Transverse colon (tissue), 4 donors: ENCODE data around the gene SRSF9. TPM values are rescaled to one million over a fixed set of nuclear protein-coding genes. Genes with fewer than 3 reads are reported as not detected.

Experiments used
- DNase-seq: peaks from one replicate; pipeline ENCODE4 v3.0.0-alpha.2; 2019
- H3K27ac ChIP-seq, 4 donors: fragments of 200-600 bp; sonication (generic); 2 replicates each; pipeline ENCODE4 v1.5.1; 2016 to 2018; ENCODE audit warnings: inconsistent platforms in 4 of 4
- H3K27me3 ChIP-seq: fragments of 200-600 bp; sonication (generic); 2 replicates; pipeline ENCODE4 v1.5.1; 2017; ENCODE audit warnings: inconsistent platforms
- H3K36me3 ChIP-seq, 4 donors: fragments of 200-600 bp; sonication (generic); 2 replicates each; pipeline ENCODE4 v1.5.1; 2017 to 2019; ENCODE audit warnings: inconsistent platforms in 4 of 4
- H3K4me1 ChIP-seq, 4 donors: fragments of 200-600 bp; sonication (generic); 2 replicates each; pipeline ENCODE4 v1.5.1; 2017 to 2020; ENCODE audit warnings: inconsistent platforms in 4 of 4
- H3K4me3 ChIP-seq, 4 donors: fragments of 200-600 bp; sonication (generic); 1 replicate in 1 of 4; 2 replicates in 3 of 4; pipeline versions ENCODE4 v1.5.1 to v1.6.1; 2017 to 2019; ENCODE audit warnings: inconsistent platforms in 4 of 4
- H3K9me3 ChIP-seq, 2 donors: fragments of 200-600 bp; sonication (generic); 2 replicates each; pipeline ENCODE4 v1.5.1; 2017 to 2019; ENCODE audit warnings: inconsistent platforms in 2 of 2
- CTCF ChIP-seq, 5 experiments: fragments of 200-600 bp in 3 of 5; fragments of 450-650 bp in 2 of 5; sonication (generic) in 3 of 5; IDR thresholded peaks; 1 replicate in 2 of 5; 2 replicates in 3 of 5; pipeline ENCODE4 v1.5.1; 2016 to 2017; ENCODE audit warnings: antibody characterized with exemption in 5 of 5, inconsistent platforms in 3 of 5, mild to moderate bottlenecking in 2 of 5, moderate library complexity in 1 of 5
- EP300 ChIP-seq: sonication (generic); formaldehyde crosslinking; IDR thresholded peaks from one replicate; pipeline ENCODE4 v1.6.1; 2017; ENCODE audit warnings: antibody characterized with exemption, low read depth
- POLR2A ChIP-seq: fragments of 450-650 bp; IDR thresholded peaks from one replicate; pipeline ENCODE4 v1.6.1; 2016; ENCODE audit warnings: antibody characterized with exemption, mild to moderate bottlenecking, moderate library complexity
- POLR2AphosphoS5 ChIP-seq, 3 donors: sonication (generic); formaldehyde crosslinking; IDR thresholded peaks; one replicate each; pipeline ENCODE4 v1.6.1; 2016; ENCODE audit warnings: antibody characterized with exemption in 3 of 3
- WGBS, 2 donors: methylation state at CpG; one replicate each; pipeline ENCODE4 v1.1.5; 2018; ENCODE audit warnings: low coverage in 1 of 2; 5-methylcytosine and 5-hydroxymethylcytosine counted together
- in situ Hi-C, 4 donors: fragments of 200-750 bp; cut with MboI; loops; one replicate each; pipeline versions ENCODE4 v1.15.0 to v1.15.1; 2017; ENCODE audit warnings: low sequenced_read_pairs in 3 of 4, low pct_ligation_motif_present in 1 of 4, low pct_unique_long_range_greater_than_20kb in 1 of 4
- intact Hi-C: fragments of 100-400 bp; cut with DNase I; formaldehyde crosslinking; loops from one replicate; pipeline ENCODE4 v1.15.1; 2023; ENCODE audit warnings: low total_unique reads
- total RNA-seq, 4 donors: library from RNA; depleted of rRNA; stranded (reverse); fragments of >200 nt; gene quantifications; one replicate each; pipeline ENCODE4 v1.1.0, GENCODE V29; 2016

SRSF9 gene
- total RNA-seq, 4 donors from 2014 or later, result 33.7 to 93.8 (median 64.5) TPM

GRCh38 chr12:120462099-120462640 is 7.4 kb downstream of the SRSF9 start:
- intact Hi-C loops, result no loop called here
- TF ChIP-seq POLR2A, result no peak
- TF ChIP-seq EP300, result no peak
- TF ChIP-seq CTCF (IDR thresholded peaks at IDR 0.05), result no peak
- no peak for TF ChIP-seq POLR2AphosphoS5 (IDR thresholded peaks at IDR 0.05)
- Histone ChIP-seq H3K36me3 (peaks cover 0 to 71% (median 33%) of the 10 kb centered on the region in 4 donors), H3K4me3 (no peak overlapping the region), H3K27me3 (no peaks in the 10 kb centered on the region), H3K27ac (no peak overlapping the region), H3K9me3 (no peaks in the 10 kb centered on the region), H3K4me1 (peaks cover 0 to 13% (median 3%) of the 10 kb centered on the region in 4 donors)
- DNase-seq, result no peak
- in situ Hi-C loops, result no loop called here
- WGBS, 2 donors, result 79% methylated on average over 2 to 3 of the region's 3 CpGs

- Histone ChIP-seq H3K27me3 (no peaks in the 10 kb centered on the region), H3K27ac (no peak overlapping the region), H3K4me3 (no peak overlapping the region), H3K9me3 (no peaks in the 10 kb centered on the region), H3K36me3 (peaks cover 0 to 65% (median 33%) of the 10 kb centered on the region in 4 donors), H3K4me1 (no peaks in the 10 kb centered on the region)
- no peak for DNase-seq
- in situ Hi-C loops (no loop called here), intact Hi-C loops (no loop called here)
- TF ChIP-seq POLR2AphosphoS5 (IDR thresholded peaks at IDR 0.05), result no peak
- no peak for TF ChIP-seq CTCF (IDR thresholded peaks at IDR 0.05)
- TF ChIP-seq EP300, result no peak
- no peak for TF ChIP-seq POLR2A
- WGBS, 2 donors, result 95 to 100% methylated on average over 2 to 3 of the region's 3 CpGs
Measured at GRCh38 chr12:120460157-120460556, 9.4 kb downstream of the SRSF9 start.

GRCh38 chr12:120457133-120457532 is 12.4 kb downstream of the SRSF9 start:
- WGBS, 2 donors, result 65 to 81% methylated on average over 2 to 6 of the region's 6 CpGs
- Histone ChIP-seq H3K36me3 (peaks cover 0 to 35% (median 17%) of the 10 kb centered on the region in 4 donors), H3K9me3 (no peaks in the 10 kb centered on the region), H3K27me3 (no peaks in the 10 kb centered on the region), H3K27ac (no peak overlapping the region), H3K4me3 (no peak overlapping the region), H3K4me1 (no peaks in the 10 kb centered on the region)
- in situ Hi-C loops (no loop called here), intact Hi-C loops (no loop called here)
- DNase-seq, result no peak
- TF ChIP-seq CTCF (IDR thresholded peaks at IDR 0.05) (peak in 1 of 5 experiments; percentile 3), POLR2AphosphoS5 (IDR thresholded peaks at IDR 0.05) (peak in 1 of 3 donors; percentile 8), POLR2A (no peak)

GRCh38 chr12:120455302-120455701 is 14.2 kb downstream of the SRSF9 start:
- no peaks in the 10 kb centered on the region for H3K27me3 ChIP-seq
- no peak overlapping the region for H3K27ac ChIP-seq
- in situ Hi-C loops, result no loop called here
- no peak overlapping the region for H3K4me3 ChIP-seq
- peaks cover 0 to 26% (median 12%) of the 10 kb centered on the region in 4 donors for H3K36me3 ChIP-seq
- intact Hi-C loops, result no loop called here
- no peaks in the 10 kb centered on the region for H3K9me3 ChIP-seq
- TF ChIP-seq POLR2AphosphoS5 (IDR thresholded peaks at IDR 0.05) (no peak), POLR2A (no peak), CTCF (IDR thresholded peaks at IDR 0.05) (no peak), EP300 (no peak)
- no peak for DNase-seq
- H3K4me1 ChIP-seq, result no peaks in the 10 kb centered on the region
- 88% methylated on average over 7 of the region's 7 CpGs; no CpG with 5 or more reads in 1 of the 2 donors for WGBS, 2 donors
